Stimulated activated CD4-positive, alpha-beta T cell treated with anti-CD3 and anti-CD28 coated beads, Interleukin-12 subunit alpha, Interleukin-12 subunit beta, amount 100 ng/mL, for 4 hours (primary cell): Measurements from ENCODE around the gene DMTF1.
A peak's percentile ranks its signal among the peaks of the same experiment; 100 is the strongest.
"Not testable (repeated sequence)": the region's sequence is repeated elsewhere in the genome, so short reads cannot be mapped to it uniquely, and the experiment has no call there.

Experiments used
- DNase-seq: peaks from one replicate; pipeline ENCODE4 v3.0.0-alpha.2; 2020

The DMTF1 gene

DNA sequence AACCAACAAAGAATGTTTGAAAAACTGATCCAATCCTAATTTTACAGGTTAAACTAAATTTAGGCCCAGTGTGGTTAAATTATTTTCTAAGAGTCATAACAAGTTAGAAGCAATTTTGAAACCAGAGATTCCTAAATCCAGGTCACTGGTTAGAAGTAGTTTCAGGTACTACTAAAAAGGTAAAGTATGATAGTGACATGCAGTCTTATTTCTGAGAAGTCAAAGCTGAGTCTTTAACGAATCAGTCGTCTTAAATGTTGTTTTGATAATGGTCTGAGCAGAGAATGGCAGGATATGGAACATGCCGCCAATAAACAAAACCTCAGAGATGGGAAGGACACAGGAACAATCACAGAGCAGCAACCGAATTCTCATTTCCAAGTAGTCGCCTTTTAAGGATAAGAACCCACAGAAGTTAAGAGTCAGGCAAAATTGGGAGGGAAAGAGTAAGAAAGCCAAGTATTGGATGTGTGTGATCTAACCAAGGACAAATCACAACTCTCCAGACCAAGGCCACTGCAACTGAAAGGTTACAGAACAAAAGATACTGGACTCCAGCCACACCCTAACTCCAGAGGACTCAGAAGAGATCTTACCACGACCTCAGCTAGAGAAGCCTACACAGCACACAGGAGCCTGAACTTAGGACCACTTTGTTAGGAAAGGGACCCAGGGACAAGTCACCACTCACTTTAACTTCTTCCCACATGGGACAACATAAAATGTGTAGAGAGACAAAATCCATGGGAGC, 47.6 kb downstream of the DMTF1 start:
- no peak for DNase-seq

DNA sequence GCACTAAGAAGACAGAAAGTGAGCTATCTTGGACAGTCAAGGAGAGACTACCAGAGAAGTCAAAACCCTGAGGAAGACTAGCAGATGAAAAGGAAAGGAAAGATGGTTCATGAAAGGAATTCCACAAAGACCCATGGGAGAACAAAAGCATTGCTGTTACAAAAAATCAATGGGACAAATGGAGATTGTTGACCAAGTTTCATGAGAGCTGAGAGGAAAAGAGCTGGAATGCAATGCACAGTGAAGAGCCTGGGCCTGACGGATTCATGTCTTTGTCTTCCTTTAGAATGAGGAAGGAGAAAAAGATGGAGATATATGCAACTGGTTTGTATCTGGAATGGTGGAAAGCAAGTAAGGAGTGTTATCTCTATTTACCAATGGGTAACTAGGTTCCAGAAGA, 50.0 kb downstream of the DMTF1 start:
- DNase-seq: no peak

DNA sequence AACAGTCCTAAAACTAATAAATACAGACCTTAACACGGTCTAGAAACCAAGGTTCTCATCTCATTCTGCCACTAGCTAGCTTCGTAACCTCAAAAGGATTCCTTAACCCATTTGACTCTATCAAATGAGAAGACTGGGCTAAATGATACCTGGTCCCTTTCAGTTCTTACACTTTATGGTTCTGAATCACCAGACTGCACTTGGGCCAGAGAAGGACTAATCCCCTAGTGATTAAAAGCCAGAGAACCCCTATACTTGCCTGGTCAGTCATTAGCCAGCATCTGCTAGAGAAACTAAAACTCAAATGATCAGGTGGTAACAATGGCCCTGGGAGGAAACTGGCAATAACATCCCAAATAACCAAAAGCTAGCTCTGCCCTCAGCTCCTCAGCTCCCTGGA, 50.5 kb downstream of the DMTF1 start:
- no peak for DNase-seq

DNA sequence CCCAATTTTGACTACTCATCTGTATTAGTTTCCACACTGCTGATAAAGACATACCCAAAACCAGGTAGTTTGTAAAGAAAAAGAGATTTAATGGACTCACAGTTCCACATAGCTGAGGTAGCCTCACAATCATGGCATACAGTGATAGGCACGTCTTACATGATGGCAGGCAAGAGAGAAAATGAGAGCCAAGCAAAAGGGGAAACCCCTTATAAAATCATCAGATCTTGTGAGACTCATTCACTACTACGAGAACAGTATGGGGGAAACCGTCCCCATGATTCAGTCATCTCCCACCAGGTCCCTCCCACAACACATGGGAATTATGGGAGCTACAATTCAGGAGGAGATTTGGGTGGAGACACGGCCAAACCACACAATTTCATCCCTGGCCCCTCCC, 51.7 kb downstream of the DMTF1 start:
- not testable (repeated sequence) for DNase-seq

DNA sequence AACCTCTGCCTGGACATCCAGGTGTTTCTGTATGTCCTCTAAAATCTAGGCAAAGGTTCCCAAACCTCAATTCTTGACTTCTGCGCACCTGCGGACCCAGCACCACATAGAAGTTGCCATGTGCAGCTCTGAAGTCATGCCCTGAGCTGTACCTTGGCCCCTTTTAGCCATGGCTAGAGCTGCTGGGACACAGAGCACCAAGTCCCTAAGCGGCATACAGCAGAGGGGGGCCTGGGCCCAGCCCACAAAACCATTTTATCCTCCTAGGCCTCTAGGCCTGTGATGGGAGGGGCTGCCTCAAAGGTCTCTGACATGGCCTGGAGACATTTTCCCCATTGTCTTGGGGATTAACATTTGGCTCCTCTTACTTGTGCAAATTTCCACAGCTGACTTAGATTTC, 52.7 kb downstream of the DMTF1 start:
- DNase-seq: no peak

DNA sequence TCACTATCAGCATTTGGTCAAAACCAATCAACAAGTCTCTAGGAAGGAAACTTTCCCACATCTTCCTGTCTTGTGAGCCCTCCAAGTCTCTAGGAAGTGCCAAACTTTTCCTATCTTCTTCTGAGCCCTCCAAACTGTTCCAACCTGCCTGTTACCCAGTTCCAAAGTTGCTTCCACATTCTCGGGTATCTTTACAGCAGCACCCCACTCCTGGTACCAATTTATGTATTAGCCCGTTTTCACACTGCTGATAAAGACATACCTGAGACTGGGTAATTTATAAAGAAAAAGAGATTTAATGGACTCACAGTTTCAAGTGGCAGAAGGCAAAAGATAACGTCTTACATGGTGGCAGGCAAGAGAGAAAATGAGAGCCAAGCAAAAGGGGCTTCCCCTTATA, 53.4 kb downstream of the DMTF1 start:
- DNase-seq: not testable (repeated sequence)

DNA sequence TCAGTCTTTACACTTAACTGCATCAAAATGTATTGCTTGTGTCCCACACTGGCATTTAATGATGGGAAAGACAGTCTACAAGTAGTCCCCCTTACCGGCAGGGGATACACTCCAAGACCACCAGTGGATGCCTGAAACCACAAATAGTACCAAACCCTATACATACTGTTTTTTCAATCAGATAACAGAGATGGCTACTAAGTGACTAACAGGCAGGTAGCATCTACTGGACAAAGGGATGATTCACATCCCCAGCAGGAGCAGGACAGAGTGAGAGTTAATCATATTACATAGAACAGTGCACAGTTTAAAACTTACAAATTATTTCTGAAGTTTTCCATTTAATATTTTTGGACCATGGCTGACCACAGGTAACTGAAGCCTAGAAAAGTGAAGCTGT, 54.1 kb downstream of the DMTF1 start:
- no peak for DNase-seq

DNA sequence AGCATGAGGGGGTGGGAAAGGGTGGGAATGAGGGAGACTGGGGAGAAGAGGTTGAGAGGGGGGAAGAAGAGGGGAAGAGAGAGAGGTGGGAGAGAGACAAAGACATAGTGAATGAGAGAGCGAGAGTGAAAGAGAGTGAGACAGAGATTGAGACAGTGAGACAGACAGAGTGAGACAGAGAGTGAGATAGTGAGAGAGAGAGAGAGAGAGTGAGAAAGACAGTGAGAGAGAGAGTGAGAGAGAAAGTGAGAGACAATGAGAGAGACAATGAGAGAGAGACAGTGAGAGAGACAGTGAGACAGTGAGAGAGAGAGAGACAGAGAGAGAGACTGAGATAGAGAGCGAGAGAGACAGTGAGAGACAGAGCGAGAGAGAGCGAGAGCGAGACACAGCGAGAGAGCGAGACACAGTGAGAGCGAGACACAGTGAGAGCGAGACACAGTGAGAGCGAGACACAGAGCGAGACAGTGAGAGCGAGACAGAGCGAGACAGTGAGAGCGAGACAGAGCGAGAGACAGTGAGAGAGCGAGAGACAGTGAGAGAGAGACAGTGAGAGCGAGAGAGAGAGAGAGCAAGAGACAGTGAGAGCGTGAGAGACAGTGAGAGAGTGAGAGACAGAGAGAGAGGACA, 57.2 kb downstream of the DMTF1 start:
- DNase-seq: no peak

DNA sequence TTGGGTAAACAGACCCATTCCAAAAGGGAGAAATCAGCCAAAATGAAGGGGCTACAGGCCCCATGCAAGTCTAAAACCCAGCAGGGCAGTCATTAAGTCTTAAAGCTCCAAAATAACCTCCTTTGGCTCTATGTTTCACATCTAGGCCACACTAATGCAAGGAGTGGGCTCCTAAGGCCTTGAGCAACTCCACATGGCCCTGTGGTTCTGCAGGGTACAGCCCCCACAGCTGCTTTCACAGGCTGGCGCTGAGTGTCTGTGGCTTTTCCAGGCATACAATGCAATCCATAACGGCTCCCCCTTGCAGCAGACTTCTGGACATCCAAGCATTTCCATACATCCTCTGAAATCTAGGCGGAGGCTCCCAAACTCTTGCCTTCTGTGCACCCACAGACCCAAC, 58.3 kb downstream of the DMTF1 start:
- DNase-seq: no peak

DNA sequence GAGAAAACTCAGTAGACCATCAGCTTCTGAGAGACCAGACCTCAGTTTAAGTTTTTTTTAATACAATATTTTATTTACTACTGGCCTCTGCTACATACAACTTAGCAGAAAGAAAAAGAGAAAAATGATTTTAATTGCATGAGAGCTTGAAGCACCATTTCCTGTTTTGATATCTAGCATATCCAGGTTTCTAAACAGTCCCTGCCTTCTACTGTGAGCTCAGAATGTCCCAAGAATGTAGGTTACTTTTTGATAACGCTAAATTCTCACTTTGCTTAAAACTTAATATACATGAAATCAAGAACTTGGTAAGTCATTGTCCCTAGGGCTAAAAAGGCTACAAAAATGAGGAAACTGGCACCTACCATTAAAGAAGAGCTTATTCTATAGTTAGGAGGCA, 60.2 kb downstream of the DMTF1 start:
- no peak for DNase-seq

DNA sequence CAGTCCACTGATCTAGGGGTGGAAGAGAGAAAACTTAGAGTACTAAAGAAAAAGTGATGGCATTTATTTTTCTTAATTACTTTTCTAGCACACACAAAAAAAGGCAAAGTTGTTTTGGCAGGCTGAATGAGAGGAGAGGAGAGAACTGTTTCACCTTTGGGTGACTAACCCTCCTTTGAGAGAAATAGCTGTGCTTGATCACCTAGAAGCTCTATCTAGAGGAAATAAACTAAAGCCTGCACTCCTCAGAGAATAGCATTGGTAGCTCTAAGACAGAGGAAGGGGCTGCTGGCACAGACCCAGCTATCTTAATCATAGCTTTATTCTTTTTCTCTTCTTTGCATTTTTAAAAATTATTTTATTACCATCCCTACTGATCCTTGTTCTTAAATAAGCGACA, 61.0 kb downstream of the DMTF1 start:
- no peak for DNase-seq

DNA sequence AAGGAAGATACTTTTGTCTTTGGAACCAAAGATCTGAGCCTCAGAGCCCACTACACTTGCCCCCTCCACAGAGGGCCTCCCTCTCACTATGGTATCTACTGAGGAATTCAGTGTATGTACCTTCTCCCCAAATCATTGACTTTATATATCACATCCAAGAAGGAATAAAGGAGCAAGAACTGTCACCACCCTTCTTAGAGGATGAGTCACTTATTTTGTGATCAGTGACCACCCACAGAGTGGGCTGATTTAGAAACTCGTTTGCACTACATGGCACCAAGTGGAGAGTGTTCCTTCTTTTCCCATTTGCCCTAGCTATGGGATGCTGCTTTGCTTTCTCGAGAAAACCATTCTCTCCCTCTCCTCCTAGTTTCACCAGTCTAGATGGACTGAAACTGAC, 61.6 kb downstream of the DMTF1 start:
- no peak for DNase-seq

DNA sequence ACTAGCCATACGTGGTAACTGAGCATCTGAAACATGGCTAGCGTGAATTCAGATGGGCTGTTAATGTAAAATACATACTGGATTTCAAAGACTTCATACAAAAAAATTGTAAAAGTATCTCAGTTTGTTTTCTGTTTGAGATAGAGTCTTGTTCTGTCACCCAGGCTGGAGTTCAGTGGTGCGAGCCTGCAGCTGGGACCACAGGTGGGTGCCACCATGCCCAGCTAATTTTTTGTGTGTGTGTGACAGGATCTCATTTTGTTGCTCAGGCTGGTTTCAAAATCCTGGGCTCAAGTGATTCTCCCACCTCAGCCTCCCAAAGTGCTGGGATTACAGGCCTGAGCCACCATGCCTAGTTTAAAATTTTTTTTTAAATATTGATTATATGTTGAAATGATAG, 62.8 kb downstream of the DMTF1 start:
- no peak for DNase-seq

DNA sequence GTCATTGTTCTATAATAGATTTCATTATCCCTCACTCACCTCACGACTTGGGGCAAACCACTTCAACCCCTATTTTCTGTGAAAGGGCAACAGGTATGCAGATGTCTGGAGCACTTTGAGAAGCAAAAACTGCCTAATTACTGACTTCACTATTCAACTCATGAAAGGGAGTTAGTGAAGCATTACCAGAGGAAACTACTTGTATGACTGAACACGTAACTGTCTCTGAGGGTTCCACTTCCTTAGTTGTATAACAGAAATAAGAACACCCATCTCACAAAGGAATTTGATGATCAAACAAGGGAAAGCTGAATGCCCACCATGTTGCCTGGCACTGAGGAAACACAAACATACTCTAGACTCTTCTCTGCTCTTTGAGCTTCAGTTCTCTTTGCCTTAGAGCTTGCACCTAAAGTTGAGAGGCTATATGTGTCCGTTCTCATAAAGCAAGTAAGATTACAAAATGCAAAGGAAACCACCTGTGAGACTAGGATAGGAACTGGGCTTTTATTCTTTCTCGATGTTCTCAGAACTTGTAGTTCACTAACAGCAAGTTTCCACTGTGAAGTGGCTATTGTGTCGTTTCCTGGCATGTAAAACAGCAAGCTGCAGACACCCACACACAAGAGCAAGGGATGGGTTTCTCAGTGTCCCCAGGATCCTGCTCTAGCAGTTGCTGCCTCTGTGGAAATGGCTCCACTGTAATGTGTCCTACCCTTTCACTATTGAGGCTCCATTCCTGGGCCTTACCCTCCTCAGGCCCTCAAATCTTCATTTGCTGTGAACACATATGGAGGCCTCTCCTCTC, 64.7 kb downstream of the DMTF1 start:
- no peak for DNase-seq

DNA sequence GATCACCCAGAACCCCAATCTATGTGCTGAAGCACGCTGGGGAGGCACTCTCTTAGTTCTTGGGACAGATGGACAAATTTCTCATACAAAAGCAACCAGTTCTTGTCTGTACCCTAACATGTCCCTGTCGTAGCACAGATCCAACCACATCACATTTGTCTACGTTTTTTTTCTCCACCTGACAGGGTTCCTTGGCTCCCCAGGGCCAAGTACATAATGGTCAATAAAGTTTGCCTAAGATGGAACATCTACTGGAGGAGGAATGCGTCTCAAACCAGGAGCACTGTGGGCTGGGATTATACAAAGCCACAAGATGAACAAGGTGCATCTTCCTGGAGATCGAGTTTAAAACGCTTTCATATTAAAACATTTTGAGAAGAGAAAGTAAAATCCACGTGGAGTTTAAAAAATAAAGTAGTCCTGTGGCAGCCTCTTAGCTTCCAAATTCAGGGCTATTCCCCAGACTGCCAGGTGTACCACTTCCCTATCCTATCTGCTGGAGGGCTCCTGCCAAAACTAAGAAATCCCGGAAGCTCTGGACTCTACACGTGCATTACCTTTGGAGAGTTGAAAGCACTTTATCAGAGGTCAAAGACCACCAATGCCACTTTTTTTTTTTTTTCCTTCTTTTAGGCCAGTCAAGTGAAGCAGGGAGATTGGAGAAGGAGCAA, 65.9 kb downstream of the DMTF1 start:
- DNase-seq: no peak

DNA sequence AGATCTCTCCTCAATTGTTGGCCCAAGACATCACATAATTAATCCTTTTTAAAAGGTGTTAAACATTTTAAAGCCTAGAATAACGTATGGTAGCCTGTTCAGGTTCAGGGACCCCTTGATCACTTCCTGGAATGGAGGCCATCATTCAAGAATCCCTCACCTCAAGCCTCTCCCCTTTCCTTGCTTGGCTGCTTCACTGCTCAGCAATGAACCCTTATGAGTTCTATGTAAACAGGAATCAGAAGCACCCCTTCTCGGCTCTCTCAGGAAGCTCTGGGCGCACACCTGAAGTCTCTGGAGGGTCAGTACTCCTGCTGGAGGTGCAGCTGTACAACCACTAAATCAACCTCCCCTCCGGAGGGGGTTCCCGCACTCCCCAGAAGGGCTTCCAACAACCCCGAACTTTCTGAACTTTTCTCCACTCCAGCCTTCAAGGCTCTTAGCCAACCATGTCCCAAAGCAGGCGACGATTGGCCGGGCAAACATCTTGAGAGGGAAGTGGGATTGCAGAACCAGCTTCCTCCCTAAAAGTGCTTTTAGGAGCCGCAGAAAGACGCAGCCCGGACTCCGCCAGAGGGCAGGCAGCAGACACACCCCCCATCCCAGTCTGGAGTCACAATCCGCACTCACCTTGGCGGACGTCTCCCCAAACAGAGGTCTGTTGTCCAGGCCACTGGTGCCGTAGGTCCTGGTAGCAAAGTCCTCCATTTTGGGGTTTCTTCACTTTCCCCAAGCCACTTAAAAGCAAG, 66.7 kb downstream of the DMTF1 start:
- no peak for DNase-seq

DNA sequence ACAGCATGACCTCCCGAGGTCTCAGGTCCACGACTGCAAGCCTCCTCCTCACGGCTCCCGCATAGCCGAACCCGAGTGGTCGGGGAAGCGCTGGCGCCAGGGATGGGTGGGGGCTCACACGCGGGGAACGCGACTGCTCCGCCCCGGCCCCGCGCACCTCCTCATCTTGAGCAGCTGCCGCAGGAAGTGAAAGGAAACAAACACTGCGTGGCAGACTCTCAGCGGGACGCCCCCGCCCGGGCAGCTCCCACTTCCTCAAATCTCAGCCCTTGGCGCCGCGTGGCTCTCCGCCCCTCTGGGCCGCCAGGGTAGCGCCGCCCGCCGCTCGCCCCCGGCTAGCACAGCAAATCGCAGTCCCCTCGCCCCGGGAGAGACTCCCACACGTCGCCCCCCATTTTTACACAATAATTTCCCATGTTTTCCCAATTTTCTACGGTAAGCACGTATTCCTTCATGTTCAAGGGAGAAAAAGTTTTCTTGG, 67.3 kb downstream of the DMTF1 start, which contains the start of gene TMEM243:
TSS of gene TMEM243 (minus strand) at position 188 of the 481 bp plus-strand sequence. CDS start 229 bp downstream, outside the sequence.
- DNase-seq: peak; percentile 76

DNA sequence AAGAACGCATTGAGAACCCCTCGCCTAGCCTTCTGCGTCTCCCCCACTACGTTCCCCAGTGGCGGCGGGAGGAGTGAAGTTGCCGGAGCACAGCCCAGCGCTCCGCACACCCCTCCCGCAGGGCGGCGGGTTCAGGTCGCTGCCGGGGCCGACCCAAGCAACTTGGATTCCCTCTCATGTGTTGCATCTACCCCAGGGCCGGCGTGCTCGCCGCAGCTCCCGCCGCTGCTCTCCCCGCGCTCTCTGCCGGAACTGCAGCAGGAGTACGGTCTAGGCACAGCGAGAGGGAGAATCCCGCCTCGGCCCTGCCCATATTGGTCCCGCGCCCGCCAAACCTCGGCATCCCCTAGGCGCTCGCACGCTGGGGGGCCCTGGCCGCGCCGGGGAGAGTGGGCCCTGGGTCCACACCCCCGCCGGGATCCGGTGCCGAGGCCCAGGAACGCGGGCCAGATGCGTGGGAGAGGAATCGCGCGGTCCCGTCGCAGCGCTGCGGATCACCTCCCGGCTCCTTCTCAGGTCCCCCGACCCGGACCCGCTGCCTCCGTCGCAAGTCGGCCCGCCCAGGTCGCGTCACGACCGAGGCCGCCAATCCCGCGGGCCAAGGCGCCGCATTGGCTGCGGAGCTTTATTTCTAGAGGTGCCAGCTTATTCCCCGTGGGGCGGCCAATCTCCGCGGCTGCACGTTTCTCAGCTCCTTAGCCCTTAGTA, 67.9 kb downstream of the DMTF1 start:
- DNase-seq: peak; percentile 80

DNA sequence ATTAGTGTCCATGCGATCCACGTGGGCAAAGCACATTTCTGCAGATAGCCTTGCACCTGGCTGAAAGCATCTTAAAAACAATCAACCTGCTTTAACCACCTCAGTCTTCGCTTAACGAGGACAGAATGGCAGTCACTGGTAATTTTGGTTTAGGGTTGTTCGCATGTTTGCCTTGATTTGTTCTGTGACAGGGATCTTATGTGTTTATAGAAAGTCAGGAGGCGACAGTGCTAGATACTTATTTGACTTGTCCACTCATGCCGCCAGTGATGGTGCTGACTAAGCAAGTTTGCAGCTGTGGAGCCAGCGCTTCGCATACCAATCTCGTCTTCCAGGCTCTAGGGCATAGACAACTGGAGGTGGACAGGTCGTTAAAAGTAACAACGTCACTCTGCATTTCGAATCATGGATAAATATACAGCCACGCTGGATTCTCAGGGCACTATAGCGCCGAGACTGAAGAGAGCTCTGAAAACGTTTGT, 68.5 kb downstream of the DMTF1 start:
- no peak for DNase-seq

DNA sequence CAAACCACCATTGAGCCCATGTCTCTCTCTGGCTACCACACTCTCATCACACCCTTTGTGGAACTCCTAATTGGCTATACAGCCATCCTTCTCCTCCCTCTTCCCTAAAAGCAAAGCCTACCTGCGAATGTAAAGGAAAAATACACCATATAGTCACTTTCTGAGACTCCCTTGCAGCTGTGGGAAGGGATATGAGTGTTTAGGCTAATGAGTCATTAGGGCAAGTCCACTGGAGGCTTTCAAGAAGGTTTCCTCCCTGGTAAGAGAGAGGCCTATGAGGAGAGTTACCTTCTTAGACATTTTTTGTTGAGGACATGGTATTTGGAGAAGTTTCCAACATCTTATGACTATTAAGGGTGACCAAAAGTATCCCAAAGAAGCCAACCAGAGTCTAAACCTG, 71.4 kb downstream of the DMTF1 start:
- DNase-seq: no peak

DNA sequence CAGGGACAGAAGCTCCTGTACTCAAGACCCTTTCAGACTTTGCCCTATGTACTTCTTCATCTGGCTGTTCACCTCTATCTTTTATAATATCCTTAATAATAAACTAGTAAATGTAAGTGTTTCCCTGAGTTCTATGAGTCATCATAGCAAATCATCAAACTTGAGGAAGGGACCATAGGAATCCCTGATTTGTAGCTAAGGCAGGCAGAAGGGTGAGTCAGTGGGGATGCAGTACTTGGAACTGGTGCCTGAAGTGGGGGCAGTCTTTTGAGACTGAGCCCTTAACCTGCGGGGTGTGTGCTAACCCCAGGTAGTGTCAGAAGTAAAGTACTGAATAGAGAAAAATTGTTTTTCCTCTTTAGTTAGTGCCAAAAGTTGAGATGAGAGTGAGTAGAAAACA, 73.4 kb downstream of the DMTF1 start:
- DNase-seq: no peak

DNA sequence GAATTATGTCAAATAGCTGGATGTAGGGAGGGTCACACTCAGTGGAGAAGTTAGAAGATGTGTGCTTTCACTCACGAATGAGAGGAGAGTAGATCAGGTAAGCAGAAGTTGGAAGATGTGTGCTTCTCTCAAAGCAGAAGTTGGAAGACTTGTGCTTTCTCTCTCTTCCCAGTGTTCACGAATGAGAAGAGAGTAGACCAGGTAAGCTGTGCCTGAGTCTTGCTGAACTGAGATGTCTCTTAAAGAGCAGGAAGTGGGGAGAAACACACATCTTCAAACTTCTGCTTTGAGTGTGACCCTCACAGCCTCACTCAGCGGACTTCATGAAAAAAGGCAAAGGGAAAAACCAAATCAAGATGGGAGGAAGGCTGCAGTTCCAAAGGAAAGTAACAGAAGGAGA, 74.2 kb downstream of the DMTF1 start:
- DNase-seq: no peak
